Muscle layer of duodenum (tissue), 2 donors: ENCODE results near the gene DMGDH.
"Not testable (repeated sequence)": the region's sequence is repeated elsewhere in the genome, so short reads cannot be mapped to it uniquely, and the experiment has no call there.

Experiments used
- H3K27ac ChIP-seq: one replicate; pipeline ENCODE4 v1.7.0; 2013; ENCODE audit warnings: mild to moderate bottlenecking, low read length
- H3K27me3 ChIP-seq: one replicate; pipeline ENCODE4 v1.7.0; 2013; ENCODE audit warnings: low read depth, mild to moderate bottlenecking, control low read depth, low read length
- H3K36me3 ChIP-seq, 2 donors: one replicate each; pipeline ENCODE4 v1.7.0; 2013; ENCODE audit warnings: low read length in 2 of 2, control low read depth in 1 of 2, mild to moderate bottlenecking in 1 of 2; ENCODE audit not compliant: insufficient read depth in 2 of 2, control insufficient read depth in 1 of 2
- H3K4me1 ChIP-seq, 2 donors: one replicate each; pipeline ENCODE4 v1.7.0; 2013; ENCODE audit warnings: low read length in 2 of 2, mild to moderate bottlenecking in 2 of 2, control low read depth in 1 of 2, moderate library complexity in 1 of 2; ENCODE audit not compliant: insufficient read depth in 2 of 2, control insufficient read depth in 1 of 2
- H3K4me3 ChIP-seq, 2 donors: one replicate each; pipeline ENCODE4 v1.7.0; 2013; ENCODE audit warnings: low read length in 2 of 2, low read depth in 1 of 2, mild to moderate bottlenecking in 1 of 2
- H3K9me3 ChIP-seq, 2 donors: one replicate each; pipeline ENCODE4 v1.7.0; 2013; ENCODE audit warnings: low read length in 2 of 2, control low read depth in 1 of 2, mild to moderate bottlenecking in 1 of 2; ENCODE audit not compliant: control insufficient read depth in 1 of 2
- donor health status: healthy.

DMGDH gene

DNA sequence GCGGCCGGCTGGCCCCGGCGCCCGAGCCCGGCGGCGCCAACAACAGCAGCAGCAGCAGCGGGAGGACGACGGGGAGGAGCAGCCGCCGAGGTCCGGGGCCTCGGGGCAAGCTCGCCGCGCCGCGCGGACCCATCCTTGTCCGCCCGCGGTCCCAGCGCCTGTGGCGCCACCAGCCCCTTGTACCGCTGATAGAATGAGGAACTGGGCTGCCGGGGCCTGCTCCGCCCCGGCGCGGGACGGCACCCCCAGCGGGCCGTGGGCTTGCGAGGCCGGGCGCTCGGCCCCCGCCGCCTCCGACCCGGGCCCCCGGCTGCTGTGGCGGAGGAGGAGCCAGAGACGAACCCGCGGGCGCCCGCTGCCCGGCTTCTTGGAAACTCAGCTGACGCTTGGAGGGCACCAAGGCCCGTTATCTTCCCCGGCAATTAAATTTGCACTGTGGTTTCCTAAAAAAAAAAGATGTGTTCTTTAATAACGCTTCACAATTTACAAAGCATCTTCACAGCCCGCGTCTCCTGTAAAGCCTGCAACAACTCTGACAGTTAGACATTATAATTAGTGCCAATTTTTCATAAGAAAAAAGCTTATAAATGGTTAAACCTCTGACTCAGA lies 84.3 kb downstream of the DMGDH start, which contains the start of gene ARSB:
Gene ARSB (minus strand): TSS at position 195 of the 609 bp plus-strand sequence. CDS start 62 bp downstream, at position 133.
- Histone ChIP-seq H3K27me3 (no peaks in the 10 kb centered on the region), H3K4me1 (peaks cover 4 to 14% of the 10 kb centered on the region in 2 donors), H3K36me3 (no peaks in the 10 kb centered on the region), H3K4me3 (peak within 1 kb of the TSS; percentile 74 to 77), H3K9me3 (no peaks in the 10 kb centered on the region), H3K27ac (peak within 1 kb of the TSS; percentile 95)

- Histone ChIP-seq H3K4me3 (peak overlapping the region; percentile 74 to 77), H3K27ac (peak overlapping the region; percentile 95), H3K27me3 (no peaks in the 10 kb centered on the region), H3K4me1 (peaks cover 4 to 14% of the 10 kb centered on the region in 2 donors), H3K9me3 (no peaks in the 10 kb centered on the region), H3K36me3 (no peaks in the 10 kb centered on the region)
Observed at GRCh38 chr5:78984439-78985115, 84.9 kb downstream of the DMGDH start.

DNA sequence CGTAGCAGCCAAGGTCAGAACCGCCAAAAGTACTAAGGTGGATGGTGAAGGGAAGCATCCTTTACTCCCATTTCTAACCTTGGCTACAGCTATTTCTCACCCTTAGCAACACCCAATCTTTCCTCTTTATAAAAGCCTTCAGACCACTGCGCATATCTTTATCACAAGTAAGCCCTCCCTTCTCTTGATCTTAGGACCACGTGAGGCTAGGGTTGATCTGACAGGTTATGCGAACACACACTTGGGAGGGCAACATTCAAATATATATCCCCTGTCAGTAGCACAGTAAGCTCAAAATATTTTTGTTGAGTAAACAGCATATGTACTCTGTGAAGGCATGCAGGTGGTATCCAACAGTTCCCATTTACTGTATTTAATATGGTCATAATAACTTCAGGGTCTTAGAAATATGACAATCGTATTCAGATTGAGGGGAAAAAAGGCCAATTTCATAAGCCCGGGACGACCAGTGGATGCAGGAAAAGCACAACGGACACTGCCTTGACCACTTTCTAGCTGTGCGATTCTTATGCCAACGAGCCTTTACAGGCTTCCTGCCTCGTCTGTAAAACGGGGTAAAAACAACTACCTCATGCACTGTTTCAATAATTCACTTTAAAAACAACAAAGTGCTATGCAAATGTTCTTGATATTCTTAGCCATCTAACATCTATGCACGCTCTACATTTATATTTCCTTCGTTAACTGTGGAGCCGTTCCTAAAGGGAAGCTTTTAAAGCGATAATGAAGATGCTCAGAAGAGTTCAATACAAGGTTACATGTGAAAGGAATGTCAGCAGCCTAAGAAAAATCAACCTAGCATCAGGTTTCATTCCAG lies 85.7 kb downstream of the DMGDH start:
- H3K9me3 ChIP-seq, result no peaks in the 10 kb centered on the region
- H3K36me3 ChIP-seq, result no peaks in the 10 kb centered on the region
- peaks cover 4 to 14% of the 10 kb centered on the region in 2 donors for H3K4me1 ChIP-seq
- peak overlapping the region; percentile 83 for H3K27ac ChIP-seq
- H3K27me3 ChIP-seq, result no peaks in the 10 kb centered on the region
- peak overlapping the region; percentile 74 to 77 for H3K4me3 ChIP-seq

- not testable (repeated sequence) for H3K27me3 ChIP-seq, H3K36me3 ChIP-seq, H3K27ac ChIP-seq, H3K9me3 ChIP-seq
- Histone ChIP-seq H3K4me1 (peaks cover 4 to 14% of the 10 kb centered on the region in 2 donors), H3K4me3 (peak overlapping the region in 1 of 2 donors; percentile 77)
Observed at GRCh38 chr5:78983194-78983593, 86.3 kb downstream of the DMGDH start.

DNA sequence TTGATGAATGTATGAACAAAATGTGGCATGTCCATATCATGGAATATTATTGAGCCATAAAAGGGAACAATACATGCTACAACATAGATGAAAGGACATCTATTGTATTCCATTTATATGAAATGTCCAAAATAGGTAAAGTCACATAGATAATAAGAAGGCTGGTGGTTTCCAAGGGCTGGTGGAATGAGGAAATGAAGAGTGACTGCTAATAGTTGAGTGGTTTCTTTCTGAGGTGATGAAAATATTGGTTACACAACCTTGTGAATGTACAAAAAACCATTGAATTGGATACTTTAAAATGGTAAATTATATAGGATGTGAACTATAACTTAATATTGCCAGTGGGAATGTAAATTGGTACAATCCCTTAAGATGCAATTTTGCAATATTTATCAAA lies 89.6 kb downstream of the DMGDH start:
- H3K36me3 ChIP-seq, result no peaks in the 10 kb centered on the region
- no peaks in the 10 kb centered on the region for H3K9me3 ChIP-seq
- H3K27ac ChIP-seq, result no peak overlapping the region
- H3K4me1 ChIP-seq, result peaks cover 4 to 11% of the 10 kb centered on the region in 2 donors
- no peak overlapping the region for H3K4me3 ChIP-seq
- no peaks in the 10 kb centered on the region for H3K27me3 ChIP-seq

GRCh38 chr5:78979117-78979742 lies 90.2 kb downstream of the DMGDH start:
- peaks cover 6 to 18% of the 10 kb centered on the region in 2 donors for H3K4me1 ChIP-seq
- no peak overlapping the region for H3K4me3 ChIP-seq
- H3K27ac ChIP-seq, result no peak overlapping the region
- no peaks in the 10 kb centered on the region for H3K27me3 ChIP-seq
- H3K9me3 ChIP-seq, result no peaks in the 10 kb centered on the region
- no peaks in the 10 kb centered on the region for H3K36me3 ChIP-seq

DNA sequence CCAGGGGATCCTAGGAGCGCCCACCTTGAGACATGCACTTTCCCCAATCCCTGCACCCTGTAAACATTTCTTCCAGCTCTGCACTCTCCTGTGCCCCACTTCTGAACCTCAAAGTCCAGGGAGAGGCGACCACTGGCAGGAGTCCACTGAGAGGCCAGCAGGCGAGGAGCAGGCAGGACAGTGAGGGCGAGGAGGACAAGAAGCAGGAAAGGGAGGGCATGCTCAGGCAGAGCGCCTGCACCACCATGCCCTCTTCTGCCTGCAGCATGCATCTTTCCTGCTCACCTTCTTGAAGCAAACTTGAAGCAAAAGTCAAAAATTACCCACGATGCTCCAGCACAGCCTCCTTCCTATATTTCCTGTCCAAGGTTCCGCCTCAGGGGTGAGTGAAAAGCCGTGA lies 94.4 kb downstream of the DMGDH start:
- no peak overlapping the region for H3K4me3 ChIP-seq

DNA sequence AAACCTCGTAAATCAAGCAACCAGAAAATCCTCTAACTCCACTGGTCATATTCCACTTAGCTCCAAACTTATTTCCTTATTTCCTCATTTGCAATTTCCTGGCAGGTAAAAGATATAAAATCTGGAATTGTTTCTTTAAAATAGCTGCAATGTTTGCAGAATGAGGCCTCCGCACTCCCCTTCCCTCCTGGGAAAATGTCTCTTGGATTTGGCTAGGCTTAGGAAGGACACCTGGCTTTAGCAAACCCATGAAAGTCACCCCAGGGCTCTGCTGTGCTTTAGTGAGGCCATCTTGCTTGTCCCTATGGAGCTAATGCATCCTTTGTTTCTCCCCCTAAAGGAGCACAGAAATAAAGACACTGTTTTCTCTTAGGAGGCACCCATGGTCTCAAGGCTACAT lies 94.9 kb downstream of the DMGDH start:
- H3K36me3 ChIP-seq, result no peaks in the 10 kb centered on the region
- no peaks in the 10 kb centered on the region for H3K9me3 ChIP-seq
- no peaks in the 10 kb centered on the region for H3K27me3 ChIP-seq
- H3K4me1 ChIP-seq, result peaks cover 20 to 26% of the 10 kb centered on the region in 2 donors
- no peak overlapping the region for H3K27ac ChIP-seq
- no peak overlapping the region for H3K4me3 ChIP-seq

More for the DNA sequence above, 94.4 kb downstream of the DMGDH start:
- H3K36me3 ChIP-seq, result no peaks in the 10 kb centered on the region
- H3K4me1 ChIP-seq, result peaks cover 20 to 26% of the 10 kb centered on the region in 2 donors
- H3K27ac ChIP-seq, result no peak overlapping the region
- no peaks in the 10 kb centered on the region for H3K27me3 ChIP-seq
- no peaks in the 10 kb centered on the region for H3K9me3 ChIP-seq

GRCh38 chr5:78974011-78974410 lies 95.5 kb downstream of the DMGDH start:
- Histone ChIP-seq H3K27ac (no peak overlapping the region), H3K36me3 (no peaks in the 10 kb centered on the region), H3K4me3 (no peak overlapping the region), H3K4me1 (peaks cover 20 to 26% of the 10 kb centered on the region in 2 donors), H3K9me3 (no peaks in the 10 kb centered on the region), H3K27me3 (no peaks in the 10 kb centered on the region)

GRCh38 chr5:78972654-78973428 lies 96.6 kb downstream of the DMGDH start:
- H3K4me3 ChIP-seq, result peak overlapping the region; percentile 6 to 21
- no peak overlapping the region for H3K27ac ChIP-seq
- H3K9me3 ChIP-seq, result no peaks in the 10 kb centered on the region
- no peaks in the 10 kb centered on the region for H3K36me3 ChIP-seq
- H3K4me1 ChIP-seq, result peaks cover 20 to 26% of the 10 kb centered on the region in 2 donors
- H3K27me3 ChIP-seq, result no peaks in the 10 kb centered on the region
